NCI-H2171 treated with DMSO at 0.1 percent for 48 hours (cell line): Measurements from ENCODE around the gene GRAMD1B.
"Not testable (repeated sequence)": the region's sequence is repeated elsewhere in the genome, so short reads cannot be mapped to it uniquely, and the experiment has no call there.

Experiments
- DNase-seq: peaks from one replicate; lab custom pipeline; 2025; lab: John Stamatoyannopoulos, UW

Gene GRAMD1B

DNA sequence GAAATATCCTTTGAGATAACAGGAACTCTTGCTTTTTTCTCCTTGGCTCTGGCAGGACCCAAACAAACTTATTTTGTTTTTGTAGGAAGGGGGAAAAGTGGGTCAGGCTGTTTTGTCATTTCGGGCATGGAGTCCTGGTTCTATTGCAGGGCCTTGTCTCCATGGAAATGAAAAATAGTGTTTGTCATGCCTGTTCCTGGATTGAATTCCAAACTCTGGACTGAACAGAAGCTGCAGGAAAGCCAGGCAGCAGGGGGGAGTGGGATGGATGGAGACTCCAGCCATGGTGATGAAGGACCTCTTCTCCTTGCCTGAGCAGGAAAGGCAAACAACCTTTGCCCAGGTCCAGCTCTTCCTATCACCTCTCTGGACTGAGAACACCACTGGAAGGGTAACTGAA, 137.4 kb downstream of the GRAMD1B start:
- no peak for DNase-seq

DNA sequence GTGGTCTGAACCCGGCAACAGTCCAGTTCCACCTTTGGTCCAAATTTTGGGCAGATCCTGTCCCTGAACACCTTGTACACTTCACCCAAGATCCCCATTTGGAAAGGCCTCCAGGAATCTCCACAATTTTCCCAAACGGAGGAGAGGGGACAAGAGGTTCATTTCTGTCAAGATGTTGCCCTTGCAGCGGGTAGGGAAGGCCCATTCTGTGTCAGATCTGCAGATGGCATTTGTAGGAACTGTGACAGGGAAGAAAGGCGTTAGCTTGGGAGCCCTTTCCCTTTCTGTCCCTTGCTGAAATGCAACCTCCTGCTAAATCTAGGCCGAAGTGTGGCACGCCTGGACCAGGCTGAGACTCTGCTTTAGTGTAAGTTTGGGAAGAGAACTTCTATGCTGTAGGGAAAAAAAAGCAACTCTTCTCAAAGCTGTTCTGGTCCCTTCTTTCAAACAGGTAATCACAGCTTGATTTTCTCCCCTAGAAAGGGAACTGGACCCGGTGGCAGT, 138.3 kb downstream of the GRAMD1B start:
- DNase-seq, result no peak

DNA sequence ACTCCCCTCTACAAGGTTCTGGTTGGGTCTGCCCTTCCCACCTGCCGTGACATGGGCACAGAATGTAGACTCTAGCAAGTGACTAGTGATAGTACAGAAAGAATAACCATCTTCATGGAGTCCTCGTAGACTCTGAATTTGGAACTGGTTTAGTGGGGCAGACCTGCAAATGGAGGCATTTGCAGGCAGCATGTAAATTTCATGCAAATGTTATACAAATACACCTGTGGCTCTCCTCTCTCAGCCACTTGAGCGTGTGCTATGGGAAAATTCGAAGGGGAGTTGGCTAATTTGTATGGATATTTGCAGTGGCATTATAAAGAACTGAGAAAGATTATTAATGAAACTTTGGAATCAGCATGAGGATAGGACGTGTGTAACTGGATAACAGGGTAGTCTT, 139.3 kb downstream of the GRAMD1B start:
- DNase-seq, result no peak

DNA sequence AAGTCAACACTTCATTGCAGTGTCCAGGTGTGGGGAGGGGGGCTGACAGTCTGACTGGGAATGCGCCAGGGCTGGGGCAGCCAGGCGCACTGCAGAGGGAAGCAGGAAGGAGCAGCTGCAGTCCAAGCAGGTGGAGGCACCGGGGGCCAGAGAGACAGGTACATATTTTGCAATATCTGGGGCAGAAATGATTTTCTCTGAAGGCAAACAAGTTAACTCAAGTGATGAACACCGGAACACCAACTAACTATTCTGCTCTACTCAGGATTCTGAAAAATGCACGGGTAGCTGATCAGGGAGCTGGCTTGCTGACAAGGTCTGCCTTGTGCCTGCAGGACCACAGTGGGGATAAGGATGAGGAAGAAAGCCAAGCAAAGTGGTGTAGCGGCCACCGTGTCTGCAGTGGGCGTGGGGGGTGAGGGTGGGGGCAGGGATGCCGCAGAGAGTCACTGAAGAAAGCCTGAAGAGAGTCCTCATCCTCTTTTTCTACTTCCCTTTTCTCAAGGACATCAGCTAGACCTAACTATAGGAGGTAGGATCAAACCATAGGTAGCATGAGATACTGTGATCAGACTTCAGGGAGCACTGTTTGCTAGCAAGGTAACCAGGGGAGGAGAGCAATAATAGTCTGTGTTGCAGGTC, 141.0 kb downstream of the GRAMD1B start:
- no peak for DNase-seq

DNA sequence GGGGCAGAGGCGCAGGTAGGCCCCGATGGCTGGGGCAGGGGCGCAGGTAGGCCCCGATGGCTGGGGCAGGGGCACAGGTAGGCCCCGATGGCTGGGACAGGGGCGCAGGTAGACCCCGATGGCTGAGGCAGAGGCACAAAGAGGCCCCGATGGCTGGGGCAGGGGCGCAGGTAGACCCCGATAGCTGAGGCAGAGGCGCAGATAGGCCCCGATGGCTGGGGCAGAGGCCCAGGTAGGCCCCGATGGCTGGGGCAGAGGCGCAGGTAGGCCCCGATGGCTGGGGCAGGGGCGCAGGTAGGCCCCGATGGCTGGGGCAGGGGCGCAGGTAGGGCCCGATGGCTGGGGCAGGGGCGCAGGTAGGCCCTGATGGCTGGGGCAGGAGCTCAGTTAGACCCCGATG, 142.7 kb downstream of the GRAMD1B start:
- not testable (repeated sequence) for DNase-seq

DNA sequence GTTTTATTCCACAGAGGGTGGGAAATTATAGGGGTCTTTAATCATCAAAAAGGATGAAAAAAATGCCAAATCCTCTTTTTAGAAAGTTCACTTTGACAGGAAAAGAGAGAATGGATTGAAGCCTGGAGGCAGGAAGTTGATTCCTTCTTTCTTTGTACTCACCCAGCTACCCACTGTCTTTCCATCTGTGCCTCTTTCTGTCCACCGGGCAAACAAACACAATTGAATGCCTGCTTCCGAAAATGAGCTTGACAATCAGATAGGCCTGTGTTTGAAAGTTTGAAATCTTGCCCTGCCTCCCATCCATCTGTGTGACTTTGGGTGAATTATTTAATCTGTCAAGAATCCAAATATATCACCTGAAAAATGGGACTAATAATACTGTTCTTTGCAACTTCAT, 143.2 kb downstream of the GRAMD1B start:
- DNase-seq, result no peak

DNA sequence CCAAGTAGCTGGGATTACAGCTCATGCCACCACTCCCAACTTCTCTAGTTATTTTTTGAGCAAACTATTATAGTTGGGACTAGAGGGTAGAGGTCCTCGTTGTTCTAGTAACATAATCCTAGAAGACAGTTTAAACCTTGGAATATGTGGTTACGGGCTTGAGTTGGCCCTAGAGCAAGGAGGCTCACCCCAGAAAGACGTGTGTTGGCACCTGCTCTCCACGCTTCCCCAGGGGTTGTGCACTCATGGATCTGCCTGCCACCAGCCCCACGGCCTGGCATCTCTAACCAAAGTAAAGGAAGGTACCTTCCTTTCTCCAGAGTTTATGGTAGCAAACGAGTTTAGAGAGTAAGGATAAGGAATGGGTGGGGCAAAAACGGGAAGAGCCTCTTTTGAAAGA, 145.4 kb downstream of the GRAMD1B start:
- DNase-seq, result no peak

DNA sequence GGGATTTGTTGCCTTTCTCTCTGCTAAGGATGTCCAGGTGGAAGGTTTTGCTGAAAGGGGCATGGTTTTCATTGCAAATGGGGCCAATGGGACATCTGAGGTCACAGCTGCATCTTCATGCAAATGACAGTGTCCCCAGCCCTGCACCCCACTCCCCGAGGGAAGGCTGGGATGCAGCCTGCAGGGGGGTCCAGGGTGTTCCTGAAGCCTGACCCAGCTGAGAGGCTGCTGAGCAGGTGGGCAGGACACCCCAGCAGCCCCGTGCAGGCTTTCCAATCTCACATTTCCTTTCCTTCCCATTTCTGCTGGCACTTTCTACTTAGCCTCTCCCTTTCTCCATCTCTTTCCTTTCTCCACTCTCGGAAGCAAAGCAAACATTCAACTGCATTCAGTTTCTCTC, 146.0 kb downstream of the GRAMD1B start:
- DNase-seq, result no peak

DNA sequence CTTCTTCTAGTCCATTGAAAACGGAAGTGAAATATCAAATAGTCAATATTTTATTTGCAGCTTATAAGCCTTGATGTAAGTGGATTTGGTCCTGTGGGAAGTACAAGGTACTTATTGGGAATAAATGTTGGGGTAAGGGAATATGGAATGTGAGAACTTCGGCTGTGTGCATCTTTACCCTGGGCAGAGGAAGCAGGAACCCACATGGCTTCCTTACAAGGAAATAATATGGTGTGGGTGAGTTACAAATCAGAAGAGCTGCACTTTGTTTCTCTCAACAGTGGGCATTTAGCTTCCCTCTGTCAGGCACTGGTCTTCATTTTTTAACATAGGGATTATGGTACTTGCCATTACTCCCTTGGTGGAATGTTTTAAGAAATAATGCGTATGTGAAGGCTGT, 146.4 kb downstream of the GRAMD1B start:
- no peak for DNase-seq

DNA sequence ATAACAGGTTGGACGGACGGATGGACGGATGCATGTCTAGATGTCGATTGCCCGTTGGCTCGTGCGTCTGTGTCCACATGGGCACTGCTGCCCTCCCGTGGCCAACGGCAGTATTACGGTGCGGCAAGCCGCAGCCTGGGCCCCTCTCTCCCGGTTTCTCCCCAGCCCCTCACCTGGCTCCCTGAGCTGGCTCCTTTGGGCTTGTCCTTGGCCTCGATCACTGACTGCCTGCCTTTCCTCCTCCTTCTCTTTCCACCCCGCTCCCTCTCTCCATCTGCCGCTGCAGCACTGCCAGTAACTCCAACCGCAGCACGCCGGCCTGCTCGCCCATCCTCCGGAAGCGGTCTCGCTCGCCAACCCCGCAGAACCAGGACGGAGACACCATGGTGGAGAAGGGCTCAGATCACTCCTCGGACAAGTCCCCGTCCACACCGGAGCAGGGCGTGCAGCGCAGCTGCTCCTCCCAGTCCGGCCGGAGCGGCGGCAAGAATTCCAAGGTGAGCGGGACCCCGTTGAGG, 147.1 kb downstream of the GRAMD1B start:
- DNase-seq, result peak; percentile 14

DNA sequence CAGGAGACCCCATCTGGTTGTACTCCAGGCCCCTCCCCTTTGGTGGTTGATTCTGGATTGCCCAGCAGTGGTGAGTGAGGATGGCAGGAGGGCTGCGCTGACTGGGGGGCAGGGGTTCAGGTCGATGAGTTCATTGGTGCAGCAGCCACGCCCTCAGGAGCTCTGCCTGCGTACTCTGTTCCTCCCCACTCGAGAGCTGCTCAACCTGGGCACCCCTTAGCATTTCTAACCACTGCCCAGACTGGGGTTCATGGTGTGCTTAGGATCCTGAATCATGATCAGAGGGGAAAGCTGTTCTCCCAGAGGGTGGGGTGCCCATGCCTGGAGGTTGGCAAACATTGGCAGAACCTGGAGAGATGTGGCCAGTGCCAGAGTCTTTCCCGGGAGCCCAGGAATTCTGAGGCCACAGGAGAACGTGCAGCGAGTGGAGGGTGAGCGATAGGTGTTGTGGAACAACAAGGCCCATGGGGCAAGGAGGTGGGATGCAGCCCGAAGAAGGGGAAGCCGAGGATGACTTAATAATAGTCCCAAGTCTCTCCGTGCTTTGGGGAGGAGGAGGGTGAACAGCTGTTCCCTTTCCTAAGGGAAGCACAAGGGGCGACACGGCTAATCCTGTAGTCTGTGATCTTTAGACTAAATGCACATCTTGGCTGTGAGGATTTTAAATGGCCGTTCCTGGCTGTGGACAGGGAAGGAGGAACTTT, 148.9 kb downstream of the GRAMD1B start:
- no peak for DNase-seq

DNA sequence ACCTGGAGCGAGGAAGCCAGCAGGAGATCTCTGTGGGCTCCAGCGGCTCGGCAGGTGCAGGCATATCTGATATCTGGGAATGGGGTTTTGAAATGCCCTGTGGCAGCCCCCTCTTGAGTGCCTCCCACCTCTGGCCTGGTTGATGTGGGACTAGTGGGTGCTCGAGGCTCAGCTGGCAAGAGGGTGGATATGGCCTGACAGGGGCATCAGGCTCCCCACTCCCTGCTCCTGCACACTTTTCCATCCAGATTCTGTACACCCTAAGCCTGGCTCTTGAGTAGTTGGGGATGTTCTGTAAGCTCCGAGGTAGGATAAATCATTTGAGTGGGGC, 149.4 kb downstream of the GRAMD1B start:
- no peak for DNase-seq

DNA sequence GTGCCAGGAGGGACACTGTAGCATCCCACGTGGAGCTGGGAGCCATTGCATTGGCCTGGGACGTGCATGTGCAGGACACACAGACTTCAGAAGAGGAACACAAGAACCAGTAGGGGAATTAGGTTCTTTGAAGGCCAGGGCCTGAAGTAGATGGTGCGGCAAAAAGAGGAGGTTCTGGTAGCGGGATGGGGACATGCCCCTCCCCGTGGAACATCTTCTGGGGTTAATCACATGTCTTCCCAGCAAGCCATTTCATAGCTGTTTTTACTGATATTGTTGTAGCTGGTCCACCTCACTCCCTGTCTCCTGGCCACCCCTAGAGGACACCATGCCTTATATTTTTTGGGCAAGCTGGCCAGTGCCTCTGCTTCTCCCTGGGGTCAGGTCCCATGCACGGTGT, 150.1 kb downstream of the GRAMD1B start:
- DNase-seq, result no peak

DNA sequence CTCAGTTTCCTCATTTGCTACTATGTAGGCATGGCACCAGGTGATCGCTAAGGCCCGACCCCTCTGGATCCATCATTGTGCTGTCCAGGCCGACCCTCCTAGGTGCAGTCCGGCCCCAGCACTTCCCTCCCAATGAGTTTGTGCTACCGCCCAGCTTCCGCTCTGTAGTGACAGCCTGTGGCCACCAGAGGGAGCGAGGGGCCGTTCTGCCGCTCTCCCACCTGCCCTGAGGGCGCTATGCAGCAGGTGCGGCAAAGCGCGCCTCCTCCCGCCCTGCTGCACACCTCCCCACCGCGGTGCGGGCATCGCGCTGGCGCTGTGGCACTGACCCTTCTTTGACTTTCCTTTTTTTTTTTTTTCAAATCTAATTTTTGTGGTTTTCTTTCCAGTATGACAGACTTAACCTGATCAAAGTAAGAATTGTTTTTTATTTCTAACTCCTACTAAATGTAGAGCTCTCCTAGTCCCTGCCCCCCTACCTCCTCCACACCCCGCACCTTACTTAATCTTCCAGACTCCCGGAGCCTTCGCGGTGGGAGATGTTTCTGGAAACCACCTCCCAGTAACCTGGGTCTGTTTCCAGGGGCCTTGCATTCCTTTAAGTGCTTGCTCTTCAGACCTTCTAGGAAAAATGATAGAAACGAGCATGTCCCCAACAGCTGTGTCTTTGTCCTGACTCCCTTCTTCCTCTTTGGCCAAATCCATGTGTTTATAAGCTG, 150.6 kb downstream of the GRAMD1B start:
- DNase-seq, result peak; percentile 58

DNA sequence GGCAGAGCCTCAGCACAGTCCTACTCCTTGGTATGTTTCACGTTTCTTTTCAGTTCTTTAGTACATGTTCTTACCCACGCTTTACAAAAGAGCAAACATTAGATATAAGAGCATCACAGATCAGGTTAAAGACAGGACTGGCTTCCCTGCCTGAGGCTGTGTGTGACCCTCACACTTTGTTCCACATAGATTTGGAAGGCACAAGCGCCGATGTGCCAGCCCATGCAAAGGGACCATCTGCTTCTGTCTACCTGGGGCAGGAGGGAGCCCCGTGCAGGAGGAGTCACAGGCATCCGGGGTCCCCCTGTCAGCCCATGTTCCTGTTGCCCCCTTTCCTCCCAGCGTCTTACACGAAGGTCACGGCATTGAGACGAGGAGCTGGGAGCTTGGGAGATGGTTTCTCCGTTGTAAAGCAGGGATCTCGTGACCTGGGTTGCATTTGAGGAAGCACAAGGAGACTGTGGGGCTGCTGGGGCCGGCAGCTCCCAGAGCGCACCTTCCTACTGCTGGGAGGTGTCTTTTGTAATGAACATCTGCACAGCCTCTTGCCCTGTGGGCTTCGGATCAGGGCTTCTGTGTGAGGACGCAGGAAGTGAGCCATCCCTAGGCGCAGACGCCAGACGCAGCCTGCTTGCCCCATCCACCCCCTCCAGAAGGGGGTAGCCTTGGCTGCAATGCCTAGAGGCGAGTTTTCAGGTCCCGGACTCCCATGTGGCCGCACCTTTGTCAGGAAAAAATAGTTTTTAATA, 151.8 kb downstream of the GRAMD1B start:
- no peak for DNase-seq

DNA sequence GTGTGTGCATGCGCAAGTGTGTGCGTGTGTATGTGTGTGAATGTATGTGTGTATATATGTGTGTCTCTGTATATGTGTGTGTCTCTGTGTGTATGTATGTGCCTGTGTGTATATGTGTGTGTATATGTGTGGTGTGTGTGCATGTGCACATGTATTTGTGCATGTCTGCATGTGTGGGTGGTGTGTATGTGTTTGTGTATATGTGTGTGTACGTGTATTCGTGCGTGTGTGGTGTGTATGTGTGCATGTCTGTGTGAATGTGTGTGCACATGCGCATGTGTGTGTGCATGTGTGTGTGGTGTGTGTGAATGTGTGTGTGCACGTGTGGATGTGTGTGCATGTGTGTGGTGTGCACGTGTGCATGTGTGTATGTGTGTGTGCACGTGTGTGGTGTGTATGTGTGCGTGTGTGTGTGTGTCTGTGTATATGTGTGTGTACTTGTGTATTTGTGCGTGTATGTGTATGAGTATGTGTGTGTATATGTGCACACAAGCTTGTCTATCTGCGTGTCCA, 153.0 kb downstream of the GRAMD1B start:
- DNase-seq, result no peak

DNA sequence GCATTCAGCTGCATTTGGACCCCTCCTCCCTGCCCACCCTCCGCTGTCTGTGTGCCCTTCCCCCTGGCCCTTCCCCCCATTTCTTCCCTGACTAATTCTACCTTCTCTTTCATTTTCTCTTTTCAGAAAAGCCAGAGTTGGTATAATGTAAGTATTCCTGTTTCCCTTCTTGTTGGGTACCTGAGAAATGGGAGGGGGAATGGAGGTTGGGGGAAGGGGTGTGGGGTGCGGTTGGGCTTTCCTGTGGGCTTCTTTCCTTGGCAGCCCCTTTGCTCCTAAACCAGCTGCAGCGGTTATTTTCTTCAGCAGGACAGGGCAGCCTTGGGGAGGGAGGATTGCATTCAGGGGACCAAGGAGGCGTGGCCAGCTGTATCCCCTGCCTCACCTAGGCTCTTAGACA, 154.1 kb downstream of the GRAMD1B start:
- no peak for DNase-seq

DNA sequence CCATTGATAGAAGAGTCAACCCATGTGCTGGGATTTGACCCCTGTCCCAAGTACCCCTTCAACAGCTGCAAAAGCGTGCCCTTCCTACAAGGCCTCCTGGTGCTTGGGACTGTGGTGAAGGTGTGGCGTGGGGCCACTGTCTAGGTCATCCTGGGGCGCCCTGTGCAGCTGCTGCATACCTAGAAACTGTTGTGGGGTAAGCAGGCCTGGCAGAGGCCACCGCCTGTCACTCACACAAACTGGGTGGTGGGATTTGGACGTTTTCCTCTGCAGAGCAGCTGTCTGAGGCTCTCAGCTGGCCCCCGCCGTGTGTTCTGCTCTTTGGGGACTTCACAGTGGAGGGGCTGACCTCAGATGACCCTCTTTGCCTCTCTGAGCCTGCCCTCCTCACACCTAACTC, 154.7 kb downstream of the GRAMD1B start:
- DNase-seq, result no peak

DNA sequence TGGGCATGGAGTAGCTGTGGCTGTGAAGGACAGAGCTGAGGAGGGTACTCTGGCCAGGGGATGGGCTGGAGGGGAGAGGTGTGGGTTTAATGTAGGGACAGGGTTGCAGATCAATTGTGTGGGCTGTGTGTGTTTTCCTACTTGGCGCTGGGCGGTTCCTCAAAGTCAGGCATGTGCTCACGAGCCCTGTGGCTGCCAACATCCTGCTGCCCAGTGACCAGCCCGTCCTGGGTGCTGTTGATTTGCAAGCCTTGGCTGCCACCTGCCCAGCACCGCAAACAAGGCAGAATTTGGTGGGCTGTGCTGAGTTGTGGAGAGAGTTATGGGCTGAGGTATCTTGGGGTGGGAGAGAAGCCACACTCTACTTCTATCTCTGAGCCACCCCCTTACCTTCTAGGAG, 155.1 kb downstream of the GRAMD1B start:
- DNase-seq, result no peak

DNA sequence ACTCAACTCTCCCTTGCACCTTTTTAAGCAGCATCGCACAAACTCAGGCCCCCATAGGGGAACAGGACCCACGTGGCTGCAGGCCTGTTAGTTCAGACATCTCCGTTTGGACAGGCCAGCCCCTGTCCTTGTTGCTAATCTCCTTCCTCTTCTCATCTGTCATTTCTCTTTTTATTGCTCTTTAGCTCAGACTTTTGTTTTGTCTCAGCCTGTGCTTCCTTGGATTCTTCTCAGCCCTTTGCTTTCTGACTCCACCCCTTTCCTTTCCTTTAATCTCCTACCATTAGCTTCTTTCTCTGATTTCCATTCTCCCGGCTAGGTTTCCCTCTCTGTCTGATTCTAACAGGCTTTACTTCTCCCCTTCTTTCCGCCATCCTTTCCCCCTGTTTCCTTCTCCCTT, 155.6 kb downstream of the GRAMD1B start:
- DNase-seq, result no peak

DNA sequence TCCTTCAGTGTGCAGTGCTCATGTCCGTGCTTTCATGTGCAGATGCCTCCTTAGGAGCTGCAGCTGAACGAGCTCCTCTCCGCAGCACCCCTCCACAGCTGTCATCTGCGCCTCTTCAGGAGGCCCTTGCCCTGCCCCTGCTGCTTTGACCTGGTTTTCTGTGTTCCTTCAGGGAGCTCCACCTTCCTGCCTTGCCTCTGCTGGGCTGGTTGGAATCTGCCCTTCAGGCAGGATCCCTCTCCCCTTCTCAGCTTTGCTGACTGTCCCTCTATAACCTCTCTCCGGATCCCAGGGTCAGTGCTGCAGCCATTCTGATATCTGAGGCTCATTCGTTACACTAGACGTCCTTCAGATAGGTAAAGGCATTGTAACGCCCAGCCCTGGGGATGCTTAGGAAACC, 156.5 kb downstream of the GRAMD1B start:
- DNase-seq, result no peak

DNA sequence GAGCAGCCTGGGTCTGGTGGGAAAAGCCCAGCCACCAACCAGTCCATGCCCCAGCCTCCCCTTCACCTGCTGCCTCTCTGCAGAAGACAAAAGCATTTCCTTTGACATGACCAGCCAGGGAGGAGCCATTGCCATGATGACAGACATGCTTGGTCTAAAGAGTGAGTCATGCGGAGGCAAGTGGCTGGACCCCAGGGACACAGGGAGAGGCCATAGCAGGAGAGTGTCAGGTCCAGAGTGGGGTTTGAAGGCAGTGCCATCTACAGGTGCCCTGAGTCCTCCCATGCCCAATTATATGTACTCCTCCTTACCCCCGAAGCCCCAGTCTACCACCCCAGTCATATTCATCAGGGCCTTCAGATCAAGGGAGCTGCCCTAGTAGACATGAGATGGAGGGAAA, 157.0 kb downstream of the GRAMD1B start:
- DNase-seq, result no peak
